ENCODE results near the gene BACH2.

DNA sequence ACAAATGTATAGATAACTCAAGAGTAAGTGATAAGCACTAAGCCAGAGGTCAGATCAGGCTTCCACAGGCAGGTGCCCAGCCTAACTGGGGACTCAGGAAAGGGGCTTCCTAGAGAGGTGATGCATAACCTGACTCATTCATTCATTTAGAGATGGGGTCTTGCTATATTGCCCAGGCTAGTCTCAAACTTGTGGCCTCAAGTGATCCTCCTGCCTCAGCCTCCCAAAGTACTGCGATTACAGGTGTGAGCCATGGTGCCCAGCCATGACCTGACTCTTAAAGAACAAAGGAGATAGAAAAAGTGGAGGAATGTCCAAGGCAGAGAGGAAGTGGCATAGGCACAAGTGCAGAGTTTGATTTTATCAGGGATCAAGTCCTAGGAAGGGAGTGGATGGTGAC, 360.5 kb downstream of the BACH2 start:
- TF ChIP-seq POLR2A (IDR thresholded peaks at IDR 0.05; ENCODE audit: low read depth, low read length) (no peak), POLR2AphosphoS5 (IDR thresholded peaks at IDR 0.05; ENCODE audit: low read depth, low read length) (no peak)

Data from GM12892 (cell line).